ENCODE data around the gene UTS2B. TPM values are rescaled to one million over a fixed set of nuclear protein-coding genes. Genes with fewer than 3 reads are reported as not detected.
A peak's percentile ranks its signal among the peaks of the same experiment; 100 is the strongest.

Gene UTS2B
- total and polyA plus RNA-seq, 2 of the 13 experiments (the other 11 are each of a cell fraction or from before 2014, with no cell fraction given): 0.03 to 0.46 TPM

DNA sequence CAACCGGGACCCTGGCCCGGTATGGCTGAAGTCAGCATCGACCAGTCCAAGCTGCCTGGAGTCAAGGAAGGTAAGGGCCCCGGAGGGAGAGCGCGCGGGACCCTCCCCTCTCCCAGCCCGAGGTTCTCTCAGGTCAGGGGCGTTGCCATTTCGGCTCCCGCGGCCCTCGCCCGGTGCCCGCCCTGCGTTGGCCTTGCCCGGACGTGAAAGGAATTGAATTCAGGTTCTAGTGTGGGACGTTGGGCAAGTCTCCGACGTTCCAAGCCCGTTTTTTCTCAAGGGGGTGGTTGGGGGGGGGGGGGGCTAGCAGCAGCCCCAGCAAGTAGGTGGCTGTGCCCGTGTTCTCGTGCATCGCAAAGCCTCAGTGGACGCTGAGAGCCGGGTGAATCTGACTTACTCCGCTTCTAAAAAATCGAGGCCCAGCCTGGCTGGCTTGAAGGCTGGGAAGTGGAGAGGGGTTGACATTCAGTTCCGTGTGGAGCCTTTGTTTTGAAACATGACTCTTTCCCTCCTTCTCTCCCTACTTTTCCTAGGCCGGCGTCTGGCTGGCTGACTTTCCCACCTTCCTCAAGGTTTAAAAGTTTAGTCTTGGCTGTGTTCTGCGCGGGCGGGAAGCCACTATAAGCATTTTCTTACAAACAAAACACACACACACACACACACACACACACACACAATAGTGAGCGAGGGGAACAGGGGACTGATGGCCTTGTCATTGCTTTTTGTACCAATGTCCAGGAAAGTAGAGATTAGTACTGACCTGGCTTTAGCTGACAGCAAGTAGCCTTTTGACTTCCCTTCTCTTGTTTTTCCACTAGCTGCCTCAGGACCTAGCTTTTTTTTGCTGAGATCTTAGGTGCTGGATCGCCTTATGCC lies at the start of gene UTS2B (continued):
- no peak for TF ChIP-seq ZSCAN31 (CRISPR knock-in tag; IDR thresholded peaks at IDR 0.05; ENCODE audit: low read depth)
- no peak for TF ChIP-seq ZBTB8A (CRISPR knock-in tag; IDR thresholded peaks at IDR 0.05; ENCODE audit: borderline replicate concordance, low read depth)
- TF ChIP-seq KDM2A (CRISPR knock-in tag; IDR thresholded peaks at IDR 0.05; ENCODE audit: borderline replicate concordance, low read depth): no peak
- TF ChIP-seq, protein P1, sequence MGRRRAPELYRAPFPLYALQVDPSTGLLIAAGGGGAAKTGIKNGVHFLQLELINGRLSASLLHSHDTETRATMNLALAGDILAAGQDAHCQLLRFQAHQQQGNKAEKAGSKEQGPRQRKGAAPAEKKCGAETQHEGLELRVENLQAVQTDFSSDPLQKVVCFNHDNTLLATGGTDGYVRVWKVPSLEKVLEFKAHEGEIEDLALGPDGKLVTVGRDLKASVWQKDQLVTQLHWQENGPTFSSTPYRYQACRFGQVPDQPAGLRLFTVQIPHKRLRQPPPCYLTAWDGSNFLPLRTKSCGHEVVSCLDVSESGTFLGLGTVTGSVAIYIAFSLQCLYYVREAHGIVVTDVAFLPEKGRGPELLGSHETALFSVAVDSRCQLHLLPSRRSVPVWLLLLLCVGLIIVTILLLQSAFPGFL (CRISPR knock-in tag; IDR thresholded peaks at IDR 0.05): no peak
- TF ChIP-seq ZNF773 (CRISPR knock-in tag; IDR thresholded peaks at IDR 0.05; ENCODE audit: borderline replicate concordance): no peak
- TF ChIP-seq, protein P2, sequence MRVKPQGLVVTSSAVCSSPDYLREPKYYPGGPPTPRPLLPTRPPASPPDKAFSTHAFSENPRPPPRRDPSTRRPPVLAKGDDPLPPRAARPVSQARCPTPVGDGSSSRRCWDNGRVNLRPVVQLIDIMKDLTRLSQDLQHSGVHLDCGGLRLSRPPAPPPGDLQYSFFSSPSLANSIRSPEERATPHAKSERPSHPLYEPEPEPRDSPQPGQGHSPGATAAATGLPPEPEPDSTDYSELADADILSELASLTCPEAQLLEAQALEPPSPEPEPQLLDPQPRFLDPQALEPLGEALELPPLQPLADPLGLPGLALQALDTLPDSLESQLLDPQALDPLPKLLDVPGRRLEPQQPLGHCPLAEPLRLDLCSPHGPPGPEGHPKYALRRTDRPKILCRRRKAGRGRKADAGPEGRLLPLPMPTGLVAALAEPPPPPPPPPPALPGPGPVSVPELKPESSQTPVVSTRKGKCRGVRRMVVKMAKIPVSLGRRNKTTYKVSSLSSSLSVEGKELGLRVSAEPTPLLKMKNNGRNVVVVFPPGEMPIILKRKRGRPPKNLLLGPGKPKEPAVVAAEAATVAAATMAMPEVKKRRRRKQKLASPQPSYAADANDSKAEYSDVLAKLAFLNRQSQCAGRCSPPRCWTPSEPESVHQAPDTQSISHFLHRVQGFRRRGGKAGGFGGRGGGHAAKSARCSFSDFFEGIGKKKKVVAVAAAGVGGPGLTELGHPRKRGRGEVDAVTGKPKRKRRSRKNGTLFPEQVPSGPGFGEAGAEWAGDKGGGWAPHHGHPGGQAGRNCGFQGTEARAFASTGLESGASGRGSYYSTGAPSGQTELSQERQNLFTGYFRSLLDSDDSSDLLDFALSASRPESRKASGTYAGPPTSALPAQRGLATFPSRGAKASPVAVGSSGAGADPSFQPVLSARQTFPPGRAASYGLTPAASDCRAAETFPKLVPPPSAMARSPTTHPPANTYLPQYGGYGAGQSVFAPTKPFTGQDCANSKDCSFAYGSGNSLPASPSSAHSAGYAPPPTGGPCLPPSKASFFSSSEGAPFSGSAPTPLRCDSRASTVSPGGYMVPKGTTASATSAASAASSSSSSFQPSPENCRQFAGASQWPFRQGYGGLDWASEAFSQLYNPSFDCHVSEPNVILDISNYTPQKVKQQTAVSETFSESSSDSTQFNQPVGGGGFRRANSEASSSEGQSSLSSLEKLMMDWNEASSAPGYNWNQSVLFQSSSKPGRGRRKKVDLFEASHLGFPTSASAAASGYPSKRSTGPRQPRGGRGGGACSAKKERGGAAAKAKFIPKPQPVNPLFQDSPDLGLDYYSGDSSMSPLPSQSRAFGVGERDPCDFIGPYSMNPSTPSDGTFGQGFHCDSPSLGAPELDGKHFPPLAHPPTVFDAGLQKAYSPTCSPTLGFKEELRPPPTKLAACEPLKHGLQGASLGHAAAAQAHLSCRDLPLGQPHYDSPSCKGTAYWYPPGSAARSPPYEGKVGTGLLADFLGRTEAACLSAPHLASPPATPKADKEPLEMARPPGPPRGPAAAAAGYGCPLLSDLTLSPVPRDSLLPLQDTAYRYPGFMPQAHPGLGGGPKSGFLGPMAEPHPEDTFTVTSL (CRISPR knock-in tag; IDR thresholded peaks at IDR 0.05; ENCODE audit: borderline replicate concordance): no peak
- TF ChIP-seq GTF2F1 (IDR thresholded peaks at IDR 0.05; ENCODE audit: low read length): no peak
- TF ChIP-seq SRSF1 (optimal IDR thresholded peaks at IDR 0.05; ENCODE audit: low read depth, low read length): peak; percentile 7
- TF ChIP-seq, protein P3, sequence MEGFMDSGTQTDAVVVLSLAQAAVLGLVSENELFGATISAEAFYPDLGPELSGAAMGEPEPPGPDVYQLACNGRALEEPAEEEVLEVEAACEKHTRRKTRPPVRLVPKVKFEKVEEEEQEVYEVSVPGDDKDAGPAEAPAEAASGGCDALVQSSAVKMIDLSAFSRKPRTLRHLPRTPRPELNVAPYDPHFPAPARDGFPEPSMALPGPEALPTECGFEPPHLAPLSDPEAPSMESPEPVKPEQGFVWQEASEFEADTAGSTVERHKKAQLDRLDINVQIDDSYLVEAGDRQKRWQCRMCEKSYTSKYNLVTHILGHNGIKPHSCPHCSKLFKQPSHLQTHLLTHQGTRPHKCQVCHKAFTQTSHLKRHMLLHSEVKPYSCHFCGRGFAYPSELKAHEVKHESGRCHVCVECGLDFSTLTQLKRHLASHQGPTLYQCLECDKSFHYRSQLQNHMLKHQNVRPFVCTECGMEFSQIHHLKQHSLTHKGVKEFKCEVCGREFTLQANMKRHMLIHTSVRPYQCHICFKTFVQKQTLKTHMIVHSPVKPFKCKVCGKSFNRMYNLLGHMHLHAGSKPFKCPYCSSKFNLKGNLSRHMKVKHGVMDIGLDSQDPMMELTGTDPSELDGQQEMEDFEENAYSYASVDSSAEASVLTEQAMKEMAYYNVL (CRISPR knock-in tag; IDR thresholded peaks at IDR 0.05; ENCODE audit: borderline replicate concordance): 0 out of 2 replicates have a peak, but pooled peaks have one; percentile 7
- TF ChIP-seq ZNF713 (CRISPR knock-in tag; IDR thresholded peaks at IDR 0.05): no peak
- no peak for TF ChIP-seq KLF13 (CRISPR knock-in tag; IDR thresholded peaks at IDR 0.05)
- TF ChIP-seq ZNF891 (CRISPR knock-in tag; IDR thresholded peaks at IDR 0.05): peak; percentile 42; the same call in 1 of the 2 replicates
- TF ChIP-seq ZNF747 (CRISPR knock-in tag; IDR thresholded peaks at IDR 0.05; ENCODE audit: borderline replicate concordance): 0 out of 2 replicates have a peak, but pooled peaks have one; percentile 28
- TF ChIP-seq PHF8 (CRISPR knock-in tag; IDR thresholded peaks at IDR 0.05): peak; percentile 72
- TF ChIP-seq, protein P4, sequence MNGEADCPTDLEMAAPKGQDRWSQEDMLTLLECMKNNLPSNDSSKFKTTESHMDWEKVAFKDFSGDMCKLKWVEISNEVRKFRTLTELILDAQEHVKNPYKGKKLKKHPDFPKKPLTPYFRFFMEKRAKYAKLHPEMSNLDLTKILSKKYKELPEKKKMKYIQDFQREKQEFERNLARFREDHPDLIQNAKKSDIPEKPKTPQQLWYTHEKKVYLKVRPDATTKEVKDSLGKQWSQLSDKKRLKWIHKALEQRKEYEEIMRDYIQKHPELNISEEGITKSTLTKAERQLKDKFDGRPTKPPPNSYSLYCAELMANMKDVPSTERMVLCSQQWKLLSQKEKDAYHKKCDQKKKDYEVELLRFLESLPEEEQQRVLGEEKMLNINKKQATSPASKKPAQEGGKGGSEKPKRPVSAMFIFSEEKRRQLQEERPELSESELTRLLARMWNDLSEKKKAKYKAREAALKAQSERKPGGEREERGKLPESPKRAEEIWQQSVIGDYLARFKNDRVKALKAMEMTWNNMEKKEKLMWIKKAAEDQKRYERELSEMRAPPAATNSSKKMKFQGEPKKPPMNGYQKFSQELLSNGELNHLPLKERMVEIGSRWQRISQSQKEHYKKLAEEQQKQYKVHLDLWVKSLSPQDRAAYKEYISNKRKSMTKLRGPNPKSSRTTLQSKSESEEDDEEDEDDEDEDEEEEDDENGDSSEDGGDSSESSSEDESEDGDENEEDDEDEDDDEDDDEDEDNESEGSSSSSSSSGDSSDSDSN (CRISPR knock-in tag; IDR thresholded peaks at IDR 0.05): peak; percentile 59; the same call in 1 of the 2 replicates
- 0 out of 2 replicates have a peak, but pooled peaks have one; percentile 11 for TF ChIP-seq ZNF790 (CRISPR knock-in tag; IDR thresholded peaks at IDR 0.05; ENCODE audit: borderline replicate concordance)
- TF ChIP-seq RXRB (CRISPR knock-in tag; IDR thresholded peaks at IDR 0.05; ENCODE audit: borderline replicate concordance): no peak
